ENCODE data around the gene EXTL2.
A peak's percentile ranks its signal among the peaks of the same experiment; 100 is the strongest.
"Not testable (repeated sequence)": the region's sequence is repeated elsewhere in the genome, so short reads cannot be mapped to it uniquely, and the experiment has no call there.

EXTL2 gene

DNA sequence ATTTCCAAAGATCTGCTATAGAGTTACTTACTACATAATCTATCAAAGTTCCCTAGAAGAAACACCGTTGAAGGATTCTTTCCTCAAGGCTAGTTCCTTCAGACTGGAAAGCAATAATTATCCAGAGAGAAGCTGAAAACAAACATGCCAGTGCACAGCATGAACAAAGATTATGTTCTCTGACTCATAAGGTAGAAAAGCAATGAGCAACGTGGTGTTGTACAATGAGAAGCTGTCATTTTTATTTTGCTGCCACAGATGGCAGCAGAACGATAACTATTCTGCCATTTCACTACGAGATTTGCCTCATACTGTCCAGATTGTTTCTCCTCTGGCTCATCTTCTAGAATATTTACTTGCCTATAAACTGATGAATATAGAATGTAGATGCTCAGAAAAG, 10.7 kb downstream of the EXTL2 start:
- Mint-ChIP-seq H3K4me1 (peaks cover 9% of the 10 kb centered on the region), H3K27ac (no peak overlapping the region), H3K9me3 (peaks cover under 1 to 6% of the 10 kb centered on the region in 2 donors), H3K27me3 (no peaks in the 10 kb centered on the region), H3K4me3 (no peak overlapping the region)
- DNase-seq (no peak), ATAC-seq (no peak)

DNA sequence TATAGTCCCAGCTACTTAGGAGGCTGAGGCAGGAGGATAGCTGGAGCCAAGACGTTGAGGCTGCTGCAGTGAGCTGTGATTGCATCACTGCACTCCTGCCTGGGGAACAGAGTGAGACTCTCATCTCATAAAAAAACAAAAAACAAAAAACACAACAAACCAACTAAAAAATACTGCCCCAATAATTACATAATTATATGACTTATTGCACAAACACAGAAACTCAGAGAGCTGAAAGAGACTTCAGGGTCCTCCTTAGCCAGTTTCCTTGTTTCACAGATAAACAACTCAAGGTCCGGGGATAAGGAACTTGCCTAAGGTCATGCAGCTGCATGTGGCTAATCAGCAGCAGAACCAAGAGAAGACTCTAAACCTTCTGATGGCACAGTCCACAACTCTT, 11.9 kb downstream of the EXTL2 start:
- Mint-ChIP-seq H3K9me3 (no peaks in the 10 kb centered on the region), H3K4me3 (no peak overlapping the region), H3K4me1 (peaks cover 9% of the 10 kb centered on the region), H3K27me3 (no peaks in the 10 kb centered on the region), H3K27ac (no peak overlapping the region)
- no peak for DNase-seq
- ATAC-seq = no peak

DNA sequence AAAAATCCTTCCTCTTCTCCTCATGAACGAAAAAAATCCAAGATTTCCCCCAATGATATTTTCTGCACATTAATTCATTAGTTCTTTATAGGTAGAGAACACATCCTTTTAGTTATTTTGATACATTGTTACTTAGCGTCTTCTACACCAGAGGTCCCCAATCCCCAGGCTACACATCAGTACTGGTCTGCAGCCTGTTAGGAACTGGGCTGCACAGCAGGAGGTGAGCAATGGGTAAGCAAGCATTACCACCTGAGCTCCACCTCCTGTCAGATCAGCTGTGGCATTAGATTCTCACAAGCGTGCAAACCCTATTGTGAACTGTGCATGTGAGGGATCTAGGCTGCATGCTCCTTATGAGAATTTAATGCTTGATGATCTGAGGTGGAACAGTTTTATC, 13.0 kb downstream of the EXTL2 start:
- ATAC-seq = no peak
- H3K4me1 Mint-ChIP-seq = peaks cover 9% of the 10 kb centered on the region
- H3K4me3 Mint-ChIP-seq = no peak overlapping the region
- H3K9me3 Mint-ChIP-seq = no peaks in the 10 kb centered on the region
- no peak for DNase-seq
- H3K27me3 Mint-ChIP-seq = no peaks in the 10 kb centered on the region
- H3K27ac Mint-ChIP-seq = no peak overlapping the region

DNA sequence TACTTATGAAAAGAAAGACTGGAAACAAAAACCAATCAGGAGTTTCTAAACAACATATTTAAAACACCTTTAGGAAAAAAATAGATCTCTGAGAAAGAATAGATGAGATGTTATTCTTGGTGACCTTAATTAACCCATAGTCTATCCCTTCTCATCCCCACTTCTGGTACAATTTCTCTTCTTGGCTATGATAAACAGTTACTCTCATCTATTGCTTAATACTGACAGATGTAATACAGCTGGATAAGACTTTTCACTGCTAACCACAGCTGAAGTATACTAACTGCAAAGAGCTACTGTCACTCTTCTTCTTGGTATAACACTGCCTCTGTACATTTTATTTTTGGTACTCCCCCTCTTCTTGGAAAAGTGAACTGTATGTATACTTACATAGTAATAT, 15.2 kb downstream of the EXTL2 start:
- Mint-ChIP-seq H3K27ac (no peak overlapping the region), H3K9me3 (no peaks in the 10 kb centered on the region), H3K4me1 (peaks cover 9% of the 10 kb centered on the region), H3K4me3 (no peak overlapping the region), H3K27me3 (no peaks in the 10 kb centered on the region)
- DNase-seq = no peak
- ATAC-seq = no peak

DNA sequence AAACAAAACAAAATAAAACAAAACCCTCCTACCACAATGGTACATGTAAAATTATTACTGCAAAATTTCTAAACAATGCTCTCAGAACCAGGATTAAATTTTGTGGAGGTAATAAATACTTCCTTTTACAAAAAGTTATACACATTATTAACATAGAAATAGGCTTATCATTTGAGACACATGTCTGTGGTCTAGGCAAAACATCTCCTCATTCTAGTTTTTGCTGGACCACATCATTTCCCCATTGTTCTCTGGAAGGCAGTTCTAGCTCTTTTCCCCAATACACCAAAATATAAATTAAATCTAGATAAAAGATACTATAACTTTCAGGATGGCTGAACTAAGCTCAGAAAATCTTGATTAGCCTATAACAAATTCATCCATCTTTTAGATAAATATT, 18.4 kb downstream of the EXTL2 start:
- H3K27me3 Mint-ChIP-seq = no peaks in the 10 kb centered on the region
- DNase-seq (no peak), ATAC-seq (no peak)
- no peaks in the 10 kb centered on the region for H3K9me3 Mint-ChIP-seq
- peaks cover 9% of the 10 kb centered on the region for H3K4me1 Mint-ChIP-seq
- H3K27ac Mint-ChIP-seq = no peak overlapping the region
- no peak overlapping the region for H3K4me3 Mint-ChIP-seq

DNA sequence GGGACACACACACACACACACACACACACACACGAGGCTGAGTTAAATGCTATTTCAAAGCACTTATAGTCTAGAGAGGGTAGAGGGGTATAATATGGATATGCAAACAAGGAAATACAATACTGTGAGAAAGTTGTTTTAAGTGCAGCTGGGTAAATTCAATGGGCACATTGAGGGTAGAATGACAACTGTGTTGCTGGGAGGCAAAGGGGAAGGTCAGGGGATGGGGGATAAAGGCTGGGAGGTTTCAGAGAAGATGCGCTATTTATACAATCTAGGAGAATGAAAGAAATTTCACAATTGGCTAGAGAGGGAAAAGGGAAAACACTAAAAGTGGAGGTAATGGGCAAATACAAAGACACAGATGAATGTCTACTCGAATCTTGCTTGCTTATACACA, 19.4 kb downstream of the EXTL2 start:
- Mint-ChIP-seq H3K4me1 (peaks cover 14% of the 10 kb centered on the region), H3K27me3 (no peaks in the 10 kb centered on the region), H3K9me3 (no peaks in the 10 kb centered on the region), H3K4me3 (no peak overlapping the region), H3K27ac (no peak overlapping the region)
- DNase-seq (no peak), ATAC-seq (no peak)

DNA sequence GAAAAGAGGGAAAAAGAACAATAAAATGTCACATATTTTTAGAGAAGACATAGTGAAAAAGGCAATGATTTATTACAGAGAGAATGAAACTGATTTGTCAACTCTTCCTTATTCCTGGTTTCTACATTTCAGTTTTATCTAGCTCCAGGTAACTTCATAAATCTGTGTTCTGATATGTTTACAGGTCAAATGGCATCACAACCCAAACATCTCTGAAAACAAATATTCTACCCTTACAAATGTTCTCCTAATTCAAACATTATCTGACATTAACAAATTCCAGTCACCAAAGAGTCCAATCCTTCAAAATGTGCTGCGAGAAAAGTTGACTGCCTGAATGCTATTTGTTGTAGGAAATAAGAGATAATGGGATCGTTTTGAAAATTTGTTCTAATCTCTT, 20.2 kb downstream of the EXTL2 start:
- H3K4me3 Mint-ChIP-seq = no peak overlapping the region
- ATAC-seq (no peak), DNase-seq (no peak)
- no peaks in the 10 kb centered on the region for H3K9me3 Mint-ChIP-seq
- no peak overlapping the region for H3K27ac Mint-ChIP-seq
- H3K4me1 Mint-ChIP-seq = peaks cover 9% of the 10 kb centered on the region
- H3K27me3 Mint-ChIP-seq = no peaks in the 10 kb centered on the region

DNA sequence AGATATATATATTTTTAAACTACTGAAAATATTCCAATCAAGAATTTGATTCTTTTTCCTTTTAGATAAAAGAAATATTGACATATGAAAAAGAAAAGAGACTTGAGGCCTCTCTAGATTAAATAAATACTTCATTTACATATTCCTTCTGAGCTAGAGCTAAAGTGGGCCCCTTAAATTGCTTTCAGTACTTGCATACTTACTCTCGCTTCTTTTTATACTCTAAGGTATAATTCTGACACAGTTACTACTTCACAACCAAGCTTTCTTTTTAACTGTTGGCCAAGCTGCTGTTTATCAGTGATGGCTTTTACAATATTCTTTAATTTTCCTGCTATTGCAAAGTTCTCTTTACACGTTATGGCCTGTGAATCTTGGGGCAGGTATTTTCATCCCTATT, 24.6 kb downstream of the EXTL2 start:
- H3K27ac Mint-ChIP-seq = no peak overlapping the region
- ATAC-seq = no peak
- DNase-seq = no peak
- H3K4me3 Mint-ChIP-seq = no peak overlapping the region
- peaks cover 6% of the 10 kb centered on the region for H3K4me1 Mint-ChIP-seq
- H3K9me3 Mint-ChIP-seq = no peaks in the 10 kb centered on the region
- no peaks in the 10 kb centered on the region for H3K27me3 Mint-ChIP-seq

DNA sequence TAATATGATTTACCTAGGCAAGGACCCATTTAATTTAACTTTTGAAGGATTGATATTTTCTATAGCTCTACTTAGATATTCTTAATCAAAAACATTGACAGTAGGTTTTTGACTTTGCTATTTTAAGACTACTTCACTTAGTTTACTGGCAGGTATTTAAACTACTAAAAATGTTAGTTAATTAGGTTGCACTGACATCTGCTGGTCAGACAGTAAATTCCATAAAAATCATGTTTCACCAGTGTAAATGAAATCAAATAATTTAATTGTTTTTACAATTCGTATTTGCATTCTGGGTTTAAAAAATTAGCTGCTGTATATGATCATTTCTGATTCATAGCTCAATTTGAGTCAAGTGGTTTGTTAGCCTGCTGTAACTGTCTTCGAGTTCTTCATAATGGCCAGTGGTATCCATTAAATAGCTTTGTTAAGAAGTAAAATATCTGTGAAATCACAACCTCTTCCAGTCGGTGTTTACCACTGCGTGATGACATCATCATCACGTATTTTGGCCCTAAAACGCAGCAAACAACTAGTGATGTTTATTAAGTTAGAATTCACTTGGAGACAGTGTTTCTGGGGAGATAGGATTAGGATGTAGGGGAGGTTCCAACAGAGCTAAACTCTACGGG, 26.2 kb downstream of the EXTL2 start:
- Mint-ChIP-seq H3K9me3 (no peaks in the 10 kb centered on the region), H3K4me1 (peaks cover 6% of the 10 kb centered on the region), H3K4me3 (no peak overlapping the region), H3K27me3 (no peaks in the 10 kb centered on the region), H3K27ac (no peak overlapping the region)
- DNase-seq (no peak), ATAC-seq (no peak)

DNA sequence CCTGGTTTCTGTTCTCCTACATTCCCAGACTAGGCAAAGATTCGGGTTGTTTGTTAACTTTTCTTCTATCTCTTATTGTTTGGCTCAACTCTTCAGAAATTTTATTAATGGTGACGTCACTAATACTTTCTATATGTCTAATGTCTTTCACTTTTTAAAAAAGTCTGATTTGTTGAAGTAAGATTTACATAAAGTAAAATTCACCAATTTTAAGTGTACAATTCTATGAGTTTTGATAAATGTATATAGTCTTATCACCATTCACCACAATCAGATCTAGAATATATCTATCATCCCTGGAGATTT, 27.8 kb downstream of the EXTL2 start:
- peaks cover 6% of the 10 kb centered on the region for H3K4me1 Mint-ChIP-seq
- no peak overlapping the region for H3K27ac Mint-ChIP-seq
- DNase-seq = no peak
- no peak overlapping the region for H3K4me3 Mint-ChIP-seq
- no peak for ATAC-seq
- no peaks in the 10 kb centered on the region for H3K9me3 Mint-ChIP-seq
- H3K27me3 Mint-ChIP-seq = no peaks in the 10 kb centered on the region

DNA sequence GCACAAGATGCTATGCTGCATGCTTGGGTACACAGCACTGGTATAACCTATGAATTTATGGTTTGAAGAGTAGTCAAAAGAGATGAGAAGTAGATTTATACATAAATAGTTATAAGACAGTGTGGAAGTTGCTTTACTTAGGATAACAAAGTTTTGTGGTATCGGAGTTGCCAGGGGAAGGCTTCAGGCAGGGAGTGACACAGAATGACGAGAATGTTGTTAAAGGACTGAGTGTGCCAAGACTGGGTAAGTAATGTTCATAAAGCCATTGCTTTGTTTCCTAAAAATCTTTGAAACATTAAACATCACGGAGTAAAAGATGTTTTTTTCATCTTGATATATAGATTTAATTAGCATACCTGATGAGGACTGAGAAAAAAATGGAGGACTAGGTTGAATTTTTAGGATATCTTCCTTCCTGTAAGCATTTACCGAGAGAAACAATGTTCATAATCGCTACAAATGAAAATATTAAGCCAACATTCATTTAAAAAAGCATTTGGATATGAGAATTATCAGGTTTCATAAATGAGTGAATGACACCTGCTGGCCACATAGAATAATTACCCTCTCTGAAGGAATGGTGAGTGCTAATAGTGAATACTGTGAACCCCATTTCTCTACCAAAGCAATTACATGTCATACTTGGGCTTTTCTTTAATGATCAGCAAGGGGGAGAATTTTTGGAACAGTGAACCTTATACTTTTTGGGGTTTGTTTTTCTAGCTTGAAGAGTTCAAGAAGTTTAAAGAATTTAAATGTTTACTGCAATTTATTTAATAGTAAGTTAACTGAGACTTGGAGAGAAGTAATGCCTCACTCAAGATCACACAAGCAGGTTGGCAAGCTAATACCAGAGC, 28.4 kb downstream of the EXTL2 start:
- H3K4me3 Mint-ChIP-seq = no peak overlapping the region
- no peaks in the 10 kb centered on the region for H3K27me3 Mint-ChIP-seq
- DNase-seq (no peak), ATAC-seq (peak; percentile 58)
- H3K9me3 Mint-ChIP-seq = no peaks in the 10 kb centered on the region
- peaks cover 6% of the 10 kb centered on the region for H3K4me1 Mint-ChIP-seq
- H3K27ac Mint-ChIP-seq = no peak overlapping the region

DNA sequence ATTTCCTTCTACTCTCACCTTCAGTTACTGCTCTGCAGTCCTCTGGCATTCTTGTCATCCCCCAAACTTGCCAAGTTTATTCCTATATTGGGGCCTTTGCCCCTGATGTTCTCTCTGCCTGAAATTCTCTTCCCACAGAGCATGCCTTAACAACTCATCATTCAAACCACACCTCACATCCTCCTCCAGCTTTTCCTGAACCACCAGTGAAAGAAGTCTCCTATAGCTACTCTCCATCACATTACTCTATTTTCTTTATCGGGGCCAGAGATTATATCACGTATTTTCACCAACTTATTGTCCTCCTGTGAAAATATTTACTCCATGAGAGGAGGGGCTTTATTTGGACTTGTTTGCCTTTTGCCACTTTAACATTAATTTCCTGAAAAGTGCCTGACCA, 32.1 kb downstream of the EXTL2 start:
- Mint-ChIP-seq H3K9me3 (no peaks in the 10 kb centered on the region), H3K4me1 (no peaks in the 10 kb centered on the region)

DNA sequence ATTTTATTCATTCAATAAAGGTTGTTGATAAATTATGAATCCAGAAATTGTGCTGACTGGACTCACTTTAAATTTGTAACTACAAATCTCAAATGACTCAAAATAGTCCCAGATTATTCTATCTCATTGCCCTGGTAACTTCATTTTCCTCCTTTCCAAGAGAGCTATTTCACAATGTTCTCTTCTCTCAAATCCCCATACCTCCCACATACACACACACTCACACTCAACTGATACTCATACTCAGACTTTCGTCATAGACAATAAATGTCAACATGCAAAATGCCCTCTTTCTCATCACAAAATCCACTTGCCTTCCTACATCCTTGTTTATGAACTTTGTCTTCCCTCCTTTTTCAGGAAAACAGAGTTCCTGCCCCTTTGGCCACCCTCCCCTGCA, 33.3 kb downstream of the EXTL2 start:
- Mint-ChIP-seq H3K27me3 (no peaks in the 10 kb centered on the region), H3K4me1 (no peaks in the 10 kb centered on the region), H3K9me3 (no peaks in the 10 kb centered on the region), H3K27ac (no peak overlapping the region), H3K4me3 (no peak overlapping the region)
- ATAC-seq = no peak
- DNase-seq = no peak

More for the DNA sequence above, 32.1 kb downstream of the EXTL2 start:
- Mint-ChIP-seq H3K27me3 (no peaks in the 10 kb centered on the region), H3K27ac (no peak overlapping the region), H3K4me3 (no peak overlapping the region)
- ATAC-seq = no peak
- DNase-seq = no peak

DNA sequence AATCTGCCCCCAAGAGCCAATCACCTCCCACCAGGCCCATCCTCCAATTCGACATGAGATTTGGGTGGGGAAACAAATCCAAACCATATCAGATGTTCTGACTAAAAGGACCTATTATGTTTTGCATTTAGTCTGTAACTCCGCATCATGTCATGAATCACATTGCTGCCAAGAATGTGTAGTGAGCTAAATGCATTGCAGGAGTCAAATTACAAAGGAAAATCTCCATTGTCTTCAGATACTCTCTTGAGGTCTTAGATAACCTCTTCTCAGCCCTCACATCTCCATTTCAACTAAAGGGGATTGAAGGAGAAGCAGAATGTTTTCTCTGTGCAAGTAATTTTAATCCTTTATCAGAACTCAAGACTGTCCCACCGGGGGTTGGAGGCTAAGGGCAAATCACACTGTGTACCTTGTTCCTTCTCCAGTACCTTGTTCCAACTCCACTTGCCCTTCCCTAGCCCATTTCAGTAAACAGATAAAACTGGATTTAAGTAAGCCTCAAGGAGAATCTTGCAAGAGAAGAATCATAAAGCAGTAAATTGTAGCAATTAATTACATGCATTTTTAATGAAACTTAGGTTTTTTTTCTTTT, 34.1 kb downstream of the EXTL2 start:
- DNase-seq = no peak
- H3K27me3 Mint-ChIP-seq = no peaks in the 10 kb centered on the region
- H3K9me3 Mint-ChIP-seq = no peaks in the 10 kb centered on the region
- H3K4me1 Mint-ChIP-seq = no peaks in the 10 kb centered on the region
- no peak for ATAC-seq
- no peak overlapping the region for H3K27ac Mint-ChIP-seq
- H3K4me3 Mint-ChIP-seq = no peak overlapping the region

DNA sequence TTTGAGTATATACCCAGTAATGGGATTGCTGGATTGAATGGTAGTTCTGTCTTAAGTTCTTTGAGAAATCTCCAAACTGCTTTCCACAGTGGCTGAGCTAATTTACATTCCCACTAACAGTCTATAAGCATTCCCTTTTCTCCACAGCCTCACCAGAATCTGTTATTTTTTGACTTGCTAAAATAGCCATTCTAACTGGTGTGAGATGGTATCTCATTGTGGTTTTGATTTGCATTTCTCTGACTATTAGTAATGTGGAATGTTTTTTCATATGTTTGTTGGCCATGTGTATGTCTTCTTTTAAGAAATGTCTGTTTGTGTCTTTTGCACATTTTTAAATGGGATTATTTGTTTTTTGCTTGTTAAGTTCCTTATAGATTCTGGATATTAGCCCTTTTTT, 39.5 kb downstream of the EXTL2 start:
- DNase-seq, H3K4me1 Mint-ChIP-seq, H3K27ac Mint-ChIP-seq, H3K9me3 Mint-ChIP-seq, H3K27me3 Mint-ChIP-seq, H3K4me3 Mint-ChIP-seq, ATAC-seq: not testable (repeated sequence)

DNA sequence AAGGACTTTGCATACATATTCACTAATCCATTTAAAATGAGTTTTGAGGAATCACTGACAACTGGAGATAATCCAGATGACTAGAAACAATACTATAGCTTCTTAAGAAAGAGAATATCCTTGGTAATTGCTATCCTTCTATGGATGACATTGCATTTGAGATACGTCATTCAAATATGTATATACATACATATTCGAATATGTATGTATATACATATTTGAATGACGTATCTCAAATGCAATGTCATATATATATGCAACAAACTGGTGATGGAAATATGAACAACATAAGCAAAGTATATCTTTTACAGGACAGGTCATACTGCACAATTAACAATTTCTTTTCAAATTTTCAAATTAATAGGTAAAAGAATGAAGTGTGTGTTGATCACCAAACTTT, 41.7 kb downstream of the EXTL2 start:
- no peaks in the 10 kb centered on the region for H3K4me1 Mint-ChIP-seq
- H3K4me3 Mint-ChIP-seq = no peak overlapping the region
- no peaks in the 10 kb centered on the region for H3K9me3 Mint-ChIP-seq
- H3K27me3 Mint-ChIP-seq = peaks cover 17% of the 10 kb centered on the region
- no peak for ATAC-seq
- no peak overlapping the region for H3K27ac Mint-ChIP-seq
- DNase-seq = no peak
